Omental fat pad (tissue), 4 donors: ENCODE data around the gene RIIAD1. TPM values are rescaled to one million over a fixed set of nuclear protein-coding genes. Genes with fewer than 3 reads are reported as not detected.
"Not testable (repeated sequence)": the region's sequence is repeated elsewhere in the genome, so short reads cannot be mapped to it uniquely, and the experiment has no call there.

Experiments
- ATAC-seq: fragments of 150-250 bp; one replicate; pipeline ENCODE4 v1.9.1; 2016; ENCODE audit warnings: mild to moderate bottlenecking, moderate library complexity; ENCODE audit not compliant: low FRiP score
- DNase-seq: peaks from one replicate; pipeline ENCODE4 v3.0.0-alpha.2; 2019; ENCODE audit warnings: low spot score
- CTCF ChIP-seq, 3 donors: fragments of 450-650 bp; IDR thresholded peaks; one replicate each; pipeline ENCODE4 v1.5.1; 2016 to 2017; ENCODE audit warnings: antibody characterized with exemption in 3 of 3, mild to moderate bottlenecking in 3 of 3, moderate library complexity in 2 of 3
- total RNA-seq, 4 donors: library from RNA; depleted of rRNA; stranded (reverse); fragments of >200 nt; gene quantifications; one replicate each; pipeline ENCODE4 v1.1.0, GENCODE V29; 2016

The RIIAD1 gene
- total RNA-seq, 4 donors from 2014 or later = not detected

DNA sequence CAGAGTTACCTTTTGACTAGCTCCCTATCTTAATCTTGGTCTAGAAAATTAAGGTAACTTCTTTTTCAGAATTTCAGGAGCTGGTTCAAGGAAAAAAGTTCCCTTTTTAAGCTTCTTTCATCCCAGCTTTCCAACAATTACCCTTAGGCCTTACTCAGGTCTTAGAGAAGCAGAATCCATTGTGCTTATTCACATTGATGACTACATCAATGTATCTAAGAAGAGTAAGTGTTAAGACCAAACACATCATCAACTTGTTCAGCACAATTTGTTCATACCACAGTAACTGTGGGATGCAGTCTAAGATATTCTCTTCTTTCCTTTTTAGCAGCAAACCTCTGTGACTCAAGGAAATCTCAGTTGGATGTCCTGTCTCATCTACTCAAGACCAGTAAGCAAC lies 37.9 kb downstream of the RIIAD1 start:
- ATAC-seq (no peak), DNase-seq (no peak)
- no peak for TF ChIP-seq CTCF (IDR thresholded peaks at IDR 0.05)

GRCh38 chr1:151760597-151761385 lies 39.5 kb downstream of the RIIAD1 start:
- DNase-seq (no peak), ATAC-seq (no peak)
- TF ChIP-seq CTCF (IDR thresholded peaks at IDR 0.05) = no peak

DNA sequence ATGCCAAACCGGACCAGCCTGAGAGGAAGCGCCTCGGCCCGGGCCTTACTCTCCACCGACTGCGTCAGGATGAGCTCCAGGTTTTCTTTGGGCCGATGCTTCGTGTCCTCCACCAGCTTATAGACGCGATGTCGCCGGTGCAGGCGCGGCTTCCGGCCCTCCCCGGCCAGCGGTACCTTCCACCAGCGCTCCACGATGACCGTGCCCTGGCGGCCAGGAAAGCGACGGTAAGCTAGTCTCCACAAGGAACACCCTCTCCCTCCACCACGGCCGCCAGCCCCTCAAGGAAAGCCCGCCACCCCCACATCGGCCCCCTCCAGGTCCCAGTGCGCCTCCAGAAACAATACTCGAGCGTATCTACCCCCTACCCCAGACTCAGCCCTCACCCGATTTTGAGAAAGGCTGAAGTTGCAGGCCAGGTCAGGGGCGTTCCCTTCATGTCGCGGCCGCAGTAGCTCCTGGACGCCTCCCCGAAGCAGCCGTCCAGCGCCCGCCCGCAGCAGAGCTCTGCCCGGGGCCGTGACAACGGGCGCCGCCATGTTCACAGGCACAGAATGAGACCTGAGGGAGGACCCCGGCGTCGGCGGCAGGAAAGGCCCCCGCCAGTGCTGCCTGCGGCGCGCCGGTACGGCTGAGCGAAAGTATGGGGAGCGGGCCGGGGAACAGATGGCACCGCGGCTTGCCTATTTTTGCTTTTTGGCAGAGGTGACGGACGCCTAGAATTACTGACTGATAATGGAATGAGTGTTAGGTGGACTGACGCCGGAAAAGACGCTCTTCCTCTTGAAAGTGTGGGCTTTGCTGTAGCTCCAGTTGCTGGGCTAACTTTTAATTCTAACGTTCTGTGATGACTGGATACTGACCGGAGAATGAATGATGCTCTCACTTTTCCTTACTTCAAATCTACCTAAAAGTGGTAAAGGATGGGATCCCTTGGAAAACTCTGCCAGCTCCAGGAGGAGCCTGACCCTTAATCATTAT lies 41.9 kb downstream of the RIIAD1 start, which contains the start of gene MRPL9:
Gene MRPL9 (minus strand): TSS at position 556 of the 981 bp plus-strand sequence. CDS start 17 bp downstream, at position 539.
- DNase-seq = peak; percentile 40
- peak; percentile 92 for ATAC-seq
- TF ChIP-seq CTCF (IDR thresholded peaks at IDR 0.05) = no peak

GRCh38 chr1:151763990-151764389 lies 42.7 kb downstream of the RIIAD1 start:
- ATAC-seq (no peak), DNase-seq (no peak)
- no peak for TF ChIP-seq CTCF (IDR thresholded peaks at IDR 0.05)

- not testable (repeated sequence) for ATAC-seq, DNase-seq
Measured at GRCh38 chr1:151768351-151769066, 47.2 kb downstream of the RIIAD1 start.

DNA sequence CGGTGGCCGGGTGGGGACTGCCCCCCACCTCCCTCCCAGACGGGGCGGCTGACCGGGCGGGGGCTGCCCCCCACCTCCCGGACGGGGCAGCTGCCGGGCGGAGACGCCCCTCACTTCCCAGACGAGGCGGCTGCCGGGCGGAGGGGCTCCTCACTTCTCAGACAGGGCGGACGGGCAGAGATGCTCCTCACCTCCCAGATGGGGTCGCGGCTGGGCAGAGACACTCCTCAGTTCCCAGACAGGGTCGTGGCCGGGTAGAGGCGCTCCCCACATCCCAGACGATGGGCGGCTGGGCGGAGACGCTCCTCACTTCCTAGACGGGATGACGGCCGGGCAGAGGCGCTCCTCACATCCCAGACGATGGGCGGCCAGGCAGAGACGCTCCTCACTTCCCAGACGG lies 47.9 kb downstream of the RIIAD1 start:
- not testable (repeated sequence) for ATAC-seq

GRCh38 chr1:151773702-151774101 lies 52.4 kb downstream of the RIIAD1 start:
- ATAC-seq (no peak), DNase-seq (no peak)
- TF ChIP-seq CTCF (IDR thresholded peaks at IDR 0.05) = no peak

More for the DNA sequence above, 47.9 kb downstream of the RIIAD1 start:
- DNase-seq = not testable (repeated sequence)
